GM23338 (cell line): ENCODE measurements around the gene PWP2.

Source experiments
- EZH2 ChIP-seq: fragments of 200-600 bp; sonication (generic); IDR thresholded peaks from one replicate; pipeline ENCODE4 v1.8.0; 2017; ENCODE audit warnings: antibody characterized with exemption, mild to moderate bottlenecking, low read depth; ENCODE audit not compliant: unreplicated experiment
- TF ChIP-seq, protein P1 (sequence below), 2 experiments: fragments of 200-600 bp in 1 of 2; sonication (generic) in 1 of 2; conservative IDR thresholded peaks; 2 replicates each; pipeline versions ENCODE4 v1.5.1 to v1.6.1; 2016 to 2017; ENCODE audit warnings: antibody characterized with exemption in 2 of 2, low read depth in 2 of 2, mild to moderate bottlenecking in 2 of 2, moderate library complexity in 1 of 2

DNA sequence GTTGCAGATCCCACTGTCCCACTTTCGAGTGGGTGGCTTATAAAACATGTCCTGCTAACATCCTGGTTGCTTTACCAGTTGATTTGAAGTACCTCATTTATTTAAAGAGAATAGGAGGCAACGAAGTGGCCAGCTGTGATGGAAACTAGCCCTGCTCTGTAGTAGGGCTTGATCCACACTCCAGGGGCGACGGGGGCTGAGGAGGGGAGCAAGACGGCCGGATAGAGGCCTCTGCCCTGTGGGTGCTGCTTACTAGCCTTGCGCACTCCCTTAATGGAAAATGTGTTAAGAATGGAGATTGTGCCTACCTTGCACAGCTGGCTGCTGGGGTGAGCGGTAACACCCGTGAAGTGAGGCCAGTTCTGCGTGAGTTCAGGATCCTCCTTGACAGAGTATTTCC lies 41.1 kb upstream of the PWP2 start:
- TF ChIP-seq, protein P1, sequence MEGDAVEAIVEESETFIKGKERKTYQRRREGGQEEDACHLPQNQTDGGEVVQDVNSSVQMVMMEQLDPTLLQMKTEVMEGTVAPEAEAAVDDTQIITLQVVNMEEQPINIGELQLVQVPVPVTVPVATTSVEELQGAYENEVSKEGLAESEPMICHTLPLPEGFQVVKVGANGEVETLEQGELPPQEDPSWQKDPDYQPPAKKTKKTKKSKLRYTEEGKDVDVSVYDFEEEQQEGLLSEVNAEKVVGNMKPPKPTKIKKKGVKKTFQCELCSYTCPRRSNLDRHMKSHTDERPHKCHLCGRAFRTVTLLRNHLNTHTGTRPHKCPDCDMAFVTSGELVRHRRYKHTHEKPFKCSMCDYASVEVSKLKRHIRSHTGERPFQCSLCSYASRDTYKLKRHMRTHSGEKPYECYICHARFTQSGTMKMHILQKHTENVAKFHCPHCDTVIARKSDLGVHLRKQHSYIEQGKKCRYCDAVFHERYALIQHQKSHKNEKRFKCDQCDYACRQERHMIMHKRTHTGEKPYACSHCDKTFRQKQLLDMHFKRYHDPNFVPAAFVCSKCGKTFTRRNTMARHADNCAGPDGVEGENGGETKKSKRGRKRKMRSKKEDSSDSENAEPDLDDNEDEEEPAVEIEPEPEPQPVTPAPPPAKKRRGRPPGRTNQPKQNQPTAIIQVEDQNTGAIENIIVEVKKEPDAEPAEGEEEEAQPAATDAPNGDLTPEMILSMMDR (conservative IDR thresholded peaks at IDR 0.05; ENCODE audit: low read depth in 2 of 2): no peak
- no peak for TF ChIP-seq EZH2
